ENCODE data around the gene YIF1A. TPM values are rescaled to one million over a fixed set of nuclear protein-coding genes. Genes with fewer than 3 reads are reported as not detected.

The YIF1A gene
- total RNA-seq, 2 experiments from 2014 or later: 57.2 to 73.4 TPM

- H3K4me1 ChIP-seq (ENCODE audit: insufficient read depth, low read length, poor library complexity, severe bottlenecking): peaks cover 38% of the 10 kb centered on the region
- DNase-seq (ENCODE audit: low spot score): peak; percentile 59
- peak overlapping the region; percentile 83 for H2AFZ ChIP-seq (ENCODE audit: low read length)
These were observed 28.4 kb upstream of the YIF1A start for GRCh38 chr11:66317322-66317722.

GRCh38 chr11:66316849-66317251, 27.9 kb upstream of the YIF1A start, which contains the start of gene CD248:
CD248 (minus strand) TSS chr11:66317044; CDS start chr11:66317027, 17 bp downstream.
- POLR2A ChIA-PET: no interaction called here
- CTCF ChIA-PET (ENCODE audit: unreplicated experiment): interaction anchor here (1.0 kb wide), 1 partner anchor 50 kb away, joined by 4 read pairs; no protein-coding TSS in a partner anchor

More at GRCh38 chr11:66317322-66317722, 28.4 kb upstream of the YIF1A start:
- POLR2A ChIA-PET: interaction anchor here (0.6 to 1.2 kb wide), 2 partner anchors 31 to 38 kb away, joined by 3 read pairs; no protein-coding TSS in a partner anchor
- no peaks in the 10 kb centered on the region for H3K9me2 ChIP-seq (ENCODE audit: insufficient read depth, low read length)
- peak overlapping the region; percentile 81 for H3K4me2 ChIP-seq (ENCODE audit: low read length)
- intact Hi-C loops (cut with micrococcal nuclease; ENCODE audit: unreplicated experiment): no loop called here
- no peaks in the 10 kb centered on the region for H3K9me3 ChIP-seq (ENCODE audit: low read length)
- peak overlapping the region; percentile 83 for H3K27ac ChIP-seq (ENCODE audit: low read depth, low read length, poor library complexity, severe bottlenecking)
- no peak for TF ChIP-seq CTCF (conservative IDR thresholded peaks at IDR 0.05; ENCODE audit: low read length)
- BruUV-seq (replicated peaks): no TSS peak
- H3K4me3 ChIP-seq (ENCODE audit: low read depth, low read length, poor library complexity, severe bottlenecking): peak overlapping the region; percentile 49
- no peaks in the 10 kb centered on the region for H3K36me3 ChIP-seq (ENCODE audit: insufficient read depth, low read length)
- CTCF ChIA-PET (ENCODE audit: unreplicated experiment): interaction anchor here (1.0 kb wide), 1 partner anchor 51 kb away, joined by 4 read pairs; no protein-coding TSS in a partner anchor
- H3K79me2 ChIP-seq (ENCODE audit: insufficient read depth, low read depth, low read length): no peaks in the 10 kb centered on the region
- H4K20me1 ChIP-seq (ENCODE audit: insufficient read depth, low read length): no peaks in the 10 kb centered on the region

More at GRCh38 chr11:66316849-66317251, 27.9 kb upstream of the YIF1A start, which contains the start of gene CD248:
- no peak for TF ChIP-seq CTCF (conservative IDR thresholded peaks at IDR 0.05; ENCODE audit: low read length)
- no peak for TF ChIP-seq EZH2phosphoT487 (IDR thresholded peaks at IDR 0.05; ENCODE audit: borderline replicate concordance, low read depth, low read length)
- H3K9me2 ChIP-seq (ENCODE audit: insufficient read depth, low read length): no peaks in the 10 kb centered on the region
- no peaks in the 10 kb centered on the region for H3K79me2 ChIP-seq (ENCODE audit: insufficient read depth, low read depth, low read length)
- BruUV-seq (replicated peaks): no TSS peak
- H4K20me1 ChIP-seq (ENCODE audit: insufficient read depth, low read length): no peaks in the 10 kb centered on the region
- no peaks in the 10 kb centered on the region for H3K36me3 ChIP-seq (ENCODE audit: insufficient read depth, low read length)
- H3K4me2 ChIP-seq (ENCODE audit: low read length): peak within 1 kb of the TSS; percentile 81
- peak within 1 kb of the TSS; percentile 83 for H2AFZ ChIP-seq (ENCODE audit: low read length)
- H3K9me3 ChIP-seq (ENCODE audit: low read length): no peaks in the 10 kb centered on the region
- intact Hi-C loops (cut with micrococcal nuclease; ENCODE audit: unreplicated experiment): no loop called here
- no peak for DNase-seq (ENCODE audit: low spot score)
- H3K4me3 ChIP-seq (ENCODE audit: low read depth, low read length, poor library complexity, severe bottlenecking): peak within 1 kb of the TSS; percentile 49
- peak within 1 kb of the TSS; percentile 83 for H3K27ac ChIP-seq (ENCODE audit: low read depth, low read length, poor library complexity, severe bottlenecking)
- H3K4me1 ChIP-seq (ENCODE audit: insufficient read depth, low read length, poor library complexity, severe bottlenecking): peaks cover 38% of the 10 kb centered on the region
